Measurements from ENCODE around the gene GRK2.
A peak's percentile ranks its signal among the peaks of the same experiment; 100 is the strongest.

Gene GRK2

DNA sequence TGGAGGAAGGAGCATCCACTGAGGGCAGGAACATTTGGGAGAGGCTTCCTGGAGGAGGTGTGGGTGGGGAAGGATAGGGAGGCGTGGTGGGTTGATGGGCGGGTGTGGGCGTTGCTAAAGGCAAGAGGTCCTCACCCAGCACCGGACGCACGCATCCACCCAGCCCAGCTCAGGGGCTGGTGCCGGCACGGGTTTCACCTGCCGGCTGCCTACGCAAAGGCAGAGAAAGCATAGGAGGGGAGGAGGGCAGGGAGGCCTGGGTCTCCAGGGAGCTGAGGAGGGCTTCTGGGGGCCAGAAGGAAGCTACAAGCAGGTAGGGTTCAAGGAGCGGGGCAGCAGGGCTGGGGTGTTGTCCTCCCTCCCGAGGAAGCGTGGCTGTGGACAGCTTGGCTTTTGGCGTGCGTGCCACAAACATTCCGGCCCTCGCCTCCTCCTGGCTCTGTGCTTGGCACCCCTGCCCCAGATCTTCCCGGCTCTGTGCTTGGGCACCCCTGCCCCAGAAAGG lies 44.8 kb downstream of the GRK2 start:
- TF ChIP-seq, protein P1, sequence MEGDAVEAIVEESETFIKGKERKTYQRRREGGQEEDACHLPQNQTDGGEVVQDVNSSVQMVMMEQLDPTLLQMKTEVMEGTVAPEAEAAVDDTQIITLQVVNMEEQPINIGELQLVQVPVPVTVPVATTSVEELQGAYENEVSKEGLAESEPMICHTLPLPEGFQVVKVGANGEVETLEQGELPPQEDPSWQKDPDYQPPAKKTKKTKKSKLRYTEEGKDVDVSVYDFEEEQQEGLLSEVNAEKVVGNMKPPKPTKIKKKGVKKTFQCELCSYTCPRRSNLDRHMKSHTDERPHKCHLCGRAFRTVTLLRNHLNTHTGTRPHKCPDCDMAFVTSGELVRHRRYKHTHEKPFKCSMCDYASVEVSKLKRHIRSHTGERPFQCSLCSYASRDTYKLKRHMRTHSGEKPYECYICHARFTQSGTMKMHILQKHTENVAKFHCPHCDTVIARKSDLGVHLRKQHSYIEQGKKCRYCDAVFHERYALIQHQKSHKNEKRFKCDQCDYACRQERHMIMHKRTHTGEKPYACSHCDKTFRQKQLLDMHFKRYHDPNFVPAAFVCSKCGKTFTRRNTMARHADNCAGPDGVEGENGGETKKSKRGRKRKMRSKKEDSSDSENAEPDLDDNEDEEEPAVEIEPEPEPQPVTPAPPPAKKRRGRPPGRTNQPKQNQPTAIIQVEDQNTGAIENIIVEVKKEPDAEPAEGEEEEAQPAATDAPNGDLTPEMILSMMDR (conservative IDR thresholded peaks at IDR 0.05): no peak
- H3K27ac ChIP-seq: peak overlapping the region; percentile 90

DNA sequence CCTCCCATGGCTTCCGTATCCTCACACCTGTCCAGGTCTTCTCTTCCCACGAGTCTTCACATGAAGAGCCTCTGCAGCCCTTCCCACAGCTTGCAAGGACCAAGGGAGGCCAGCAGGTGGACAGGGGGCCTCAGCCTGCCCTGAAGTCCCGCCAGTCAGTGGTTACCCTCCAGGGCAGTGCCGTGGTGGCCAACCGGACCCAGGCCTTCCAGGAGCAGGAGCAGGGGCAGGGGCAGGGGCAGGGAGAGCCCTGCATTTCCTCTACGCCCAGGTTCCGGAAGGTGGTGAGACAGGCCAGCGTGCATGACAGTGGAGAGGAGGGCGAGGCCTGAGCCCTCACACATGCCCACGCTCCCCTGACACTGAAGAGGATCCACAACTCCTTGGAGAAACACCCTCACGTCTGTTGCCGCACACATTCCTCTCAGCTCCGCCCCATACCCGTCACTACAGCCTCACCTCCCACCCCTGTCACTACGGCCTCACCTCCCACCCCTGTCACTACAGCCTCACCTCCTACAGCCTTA lies 45.3 kb downstream of the GRK2 start:
- TF ChIP-seq, protein P1 (conservative IDR thresholded peaks at IDR 0.05): peak; percentile 40
- H3K27ac ChIP-seq: peak overlapping the region; percentile 90

DNA sequence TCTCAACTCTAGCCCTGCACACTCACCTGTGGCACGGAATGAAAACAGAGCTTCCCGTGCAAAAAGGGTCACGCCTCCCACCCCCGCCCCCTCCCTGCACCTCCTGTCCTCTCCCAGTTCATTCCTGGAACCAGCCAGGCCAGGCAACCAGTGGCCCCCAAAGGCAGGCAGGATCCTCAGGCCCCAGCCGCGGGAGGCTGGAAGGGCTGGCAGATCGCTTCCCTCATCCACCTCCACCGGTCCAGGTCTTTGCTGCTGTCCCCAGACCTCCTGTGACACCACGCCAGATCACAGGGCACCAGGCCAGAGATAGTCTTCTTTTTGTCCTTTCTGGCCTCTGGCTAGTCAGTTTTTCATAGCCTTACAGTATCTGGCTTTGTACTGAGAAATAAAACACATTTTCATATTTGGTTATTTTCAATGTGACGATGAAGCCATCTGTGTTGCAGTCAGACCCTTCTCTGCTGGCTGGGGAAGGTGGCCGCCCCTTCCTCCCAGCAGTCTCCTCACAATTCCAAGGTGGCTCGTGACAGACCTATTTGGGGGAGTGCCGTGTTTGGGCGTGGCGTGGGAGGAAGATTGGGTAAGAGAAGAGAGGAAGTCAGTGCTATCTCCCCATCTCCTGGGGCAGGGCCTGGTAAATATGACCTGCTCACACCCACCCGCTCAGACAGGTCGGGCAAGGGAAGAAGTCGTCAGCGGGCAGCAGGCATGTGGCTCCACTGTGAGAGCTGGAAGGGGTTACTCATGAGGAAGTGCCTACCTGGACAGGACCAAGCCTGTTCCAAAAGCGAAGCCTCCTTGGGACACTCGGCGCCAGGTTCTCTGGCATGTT lies 46.1 kb downstream of the GRK2 start:
- peak overlapping the region; percentile 90 for H3K27ac ChIP-seq
- TF ChIP-seq, protein P1 (conservative IDR thresholded peaks at IDR 0.05): no peak

DNA sequence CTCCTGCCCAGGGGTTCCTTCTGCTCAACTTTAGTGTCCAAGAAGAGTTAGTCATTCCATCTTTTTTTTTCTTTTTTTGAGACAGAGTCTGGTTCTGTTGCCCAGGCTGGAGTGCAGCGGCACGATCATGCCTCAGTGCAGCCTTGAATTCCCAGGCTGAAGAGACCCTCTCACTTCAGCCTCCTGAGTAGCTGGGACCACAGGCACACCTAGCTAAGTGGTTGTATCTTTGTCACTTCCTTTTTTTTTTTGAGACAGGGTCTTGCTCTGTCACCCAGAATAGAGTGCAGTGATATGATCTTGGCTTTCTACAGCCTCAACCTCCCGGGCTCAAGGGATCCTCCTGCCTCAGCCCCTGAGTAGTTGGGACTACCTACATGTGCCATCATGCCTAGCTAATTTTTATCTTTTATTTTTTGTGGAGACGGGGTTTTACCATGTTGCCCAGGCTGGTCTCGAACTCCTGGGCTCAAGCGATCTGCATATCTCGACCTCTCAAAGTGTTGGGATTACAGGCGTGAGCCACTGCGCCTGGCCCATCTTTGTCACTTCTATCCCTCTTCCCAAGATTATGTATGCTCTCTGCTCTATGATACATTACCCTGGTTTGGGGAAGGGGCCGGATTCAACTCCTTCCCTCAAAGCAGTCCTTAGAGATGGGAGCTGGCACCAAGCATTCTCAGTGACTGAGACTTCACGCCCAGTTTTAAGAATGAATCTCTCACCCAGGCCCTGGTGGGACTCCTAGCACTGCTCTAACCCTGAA lies 47.0 kb downstream of the GRK2 start:
- TF ChIP-seq, protein P1 (conservative IDR thresholded peaks at IDR 0.05): no peak
- H3K27ac ChIP-seq: peak overlapping the region; percentile 90

DNA sequence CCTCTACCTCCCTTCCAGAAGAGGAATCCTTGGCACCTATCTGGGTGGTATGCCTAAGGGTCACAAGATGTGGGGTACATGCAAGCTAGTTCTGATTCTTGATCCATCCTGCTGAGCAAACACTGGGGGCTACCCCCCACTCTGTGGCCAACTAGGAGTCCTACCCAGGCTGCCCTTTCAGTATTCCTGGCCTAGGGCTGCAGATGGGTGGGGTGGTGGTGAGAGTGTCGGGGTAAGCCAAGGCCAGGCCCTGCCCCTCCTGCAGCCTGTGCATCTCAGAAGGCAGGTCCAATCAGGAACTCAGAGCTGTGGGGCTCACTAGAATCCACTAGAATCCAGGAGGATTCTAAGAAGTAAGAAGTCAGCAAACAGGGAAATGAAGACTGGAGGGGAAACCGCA lies 47.9 kb downstream of the GRK2 start:
- H3K27ac ChIP-seq: peak overlapping the region; percentile 90
- TF ChIP-seq, protein P1 (conservative IDR thresholded peaks at IDR 0.05): no peak

DNA sequence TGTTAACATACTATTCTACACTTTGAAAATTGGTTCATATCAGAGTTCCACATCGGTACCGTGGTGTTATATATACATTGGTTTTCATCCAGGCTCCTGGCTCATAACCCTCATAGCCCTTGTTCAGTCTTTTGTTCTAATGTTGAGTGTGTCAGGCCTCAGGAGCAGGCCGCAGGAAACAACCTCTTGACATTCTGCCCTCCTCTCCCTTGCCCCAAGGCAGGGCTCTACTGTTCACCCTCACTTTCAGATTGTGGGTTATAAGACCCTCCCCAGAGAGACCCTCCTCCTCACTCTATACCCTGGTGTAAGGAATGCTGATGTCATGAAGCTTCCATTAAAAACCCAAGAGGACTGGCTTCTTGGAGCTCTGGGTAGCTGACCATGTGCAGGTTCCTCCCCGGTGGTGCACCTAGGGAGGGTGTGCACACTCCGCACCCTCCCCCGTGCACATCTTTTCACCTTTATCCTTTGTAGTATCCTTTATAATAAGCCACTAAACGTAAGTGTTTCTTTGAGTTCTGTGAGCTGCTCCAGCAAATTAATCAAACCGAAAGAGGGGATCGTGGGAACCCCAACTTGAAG lies 49.1 kb downstream of the GRK2 start:
- peak overlapping the region; percentile 95; the same call in 1 of the 2 replicates for H3K27ac ChIP-seq
- TF ChIP-seq, protein P1 (conservative IDR thresholded peaks at IDR 0.05): no peak

DNA sequence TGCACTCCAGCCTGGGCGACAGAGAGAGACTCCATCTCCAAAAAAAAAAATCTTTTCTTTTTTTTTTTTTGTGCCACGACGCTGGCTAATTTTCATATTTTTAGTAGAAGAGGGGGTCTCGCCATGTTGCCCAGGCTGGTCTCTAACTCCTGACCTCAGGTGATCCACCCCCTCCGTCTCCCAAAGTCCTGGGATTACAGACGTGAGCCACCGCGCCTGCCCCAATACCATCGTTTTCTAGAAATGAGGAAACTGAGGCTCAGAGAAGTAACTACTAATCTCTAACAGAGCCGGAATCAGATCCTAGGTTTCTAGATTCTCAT lies 50.6 kb downstream of the GRK2 start:
- TF ChIP-seq, protein P1 (conservative IDR thresholded peaks at IDR 0.05): no peak
- H3K27ac ChIP-seq: peak overlapping the region; percentile 95
